ENCODE data around the gene DOK3.

- TF ChIP-seq CTCF (conservative IDR thresholded peaks at IDR 0.05; ENCODE audit: low read depth in 2 of 2) (no peak), EZH2 (IDR thresholded peaks at IDR 0.05; ENCODE audit: low read depth, unreplicated experiment) (no peak), CREB1 (CRISPR knock-in tag; IDR thresholded peaks at IDR 0.05; ENCODE audit: low read depth) (no peak), REST (IDR thresholded peaks at IDR 0.05; ENCODE audit: unreplicated experiment) (no peak), EZH2phosphoT487 (IDR thresholded peaks at IDR 0.05; ENCODE audit: unreplicated experiment) (no peak), POLR2AphosphoS5 (IDR thresholded peaks at IDR 0.05; ENCODE audit: low read depth) (no peak), STAT1 (IDR thresholded peaks at IDR 0.05; ENCODE audit: unreplicated experiment) (no peak), JUNB (IDR thresholded peaks at IDR 0.05; ENCODE audit: unreplicated experiment) (no peak), ZNF331 (CRISPR knock-in tag; IDR thresholded peaks at IDR 0.05; ENCODE audit: low read depth) (no peak), ETS1 (IDR thresholded peaks at IDR 0.05) (no peak), NANOG (IDR thresholded peaks at IDR 0.05; ENCODE audit: borderline replicate concordance) (no peak), ZNF114 (CRISPR knock-in tag; IDR thresholded peaks at IDR 0.05) (no peak), ZNF462 (CRISPR knock-in tag; IDR thresholded peaks at IDR 0.05) (no peak)
Observed at GRCh38 chr5:177483994-177484901, 25.4 kb downstream of the DOK3 start.
